Lower leg skin (tissue), 4 donors: ENCODE data around the gene DRAXIN. TPM values are rescaled to one million over a fixed set of nuclear protein-coding genes. Genes with fewer than 3 reads are reported as not detected.

Experiments
- DNase-seq, 2 donors: peaks; one replicate each; pipeline ENCODE4 v3.0.0-alpha.2; 2019; ENCODE audit warnings: low spot score in 2 of 2
- H3K4me3 ChIP-seq: fragments of 200-600 bp; sonication (generic); 2 replicates; pipeline ENCODE4 v1.5.1; 2017; ENCODE audit warnings: mild to moderate bottlenecking, low read depth; ENCODE audit not compliant: poor library complexity, severe bottlenecking
- CTCF ChIP-seq, 3 donors: fragments of 450-650 bp; IDR thresholded peaks; one replicate each; pipeline ENCODE4 v1.5.1; 2016; ENCODE audit warnings: antibody characterized with exemption in 3 of 3, mild to moderate bottlenecking in 3 of 3, moderate library complexity in 2 of 3
- POLR2A ChIP-seq, 2 donors: fragments of 450-650 bp; IDR thresholded peaks; one replicate each; pipeline ENCODE4 v1.6.1; 2016 to 2017; ENCODE audit warnings: antibody characterized with exemption in 2 of 2, mild to moderate bottlenecking in 1 of 2, moderate library complexity in 1 of 2
- WGBS, 2 donors: methylation state at CpG; one replicate each; pipeline ENCODE4 v1.1.5; 2018; 5-methylcytosine and 5-hydroxymethylcytosine counted together
- intact Hi-C: fragments of 100-400 bp; cut with DNase I; formaldehyde crosslinking; loops from one replicate; pipeline ENCODE4 v1.15.0; 2023; ENCODE audit warnings: low total_unique reads
- total RNA-seq, 4 donors: library from RNA; depleted of rRNA; stranded (reverse); fragments of >200 nt; gene quantifications; one replicate each; pipeline ENCODE4 v1.1.0, GENCODE V29; 2016

Gene DRAXIN
- total RNA-seq, 4 donors from 2014 or later, result 0.15 to 0.52 (median 0.36) TPM; not detected in 1

- 30 to 50% methylated on average over 6 to 7 of the region's 9 CpGs for WGBS, 2 donors
- no peak for TF ChIP-seq POLR2A (IDR thresholded peaks at IDR 0.05)
- no peak for TF ChIP-seq CTCF (IDR thresholded peaks at IDR 0.05)
- H3K4me3 ChIP-seq, result no peak overlapping the region
- intact Hi-C loops, result no loop called here
- DNase-seq, result no peak
Measured at GRCh38 chr1:11649237-11649623, 42.3 kb upstream of the DRAXIN start.

GRCh38 chr1:11649624-11650330, 41.7 kb upstream of the DRAXIN start:
- no peak overlapping the region for H3K4me3 ChIP-seq
- no peak for DNase-seq
- intact Hi-C loops, result no loop called here
- WGBS, 2 donors, result 47% methylated on average over 21 of the region's 21 CpGs
- TF ChIP-seq POLR2A (IDR thresholded peaks at IDR 0.05), result no peak
- TF ChIP-seq CTCF (IDR thresholded peaks at IDR 0.05), result no peak

GRCh38 chr1:11650331-11650991, 41.0 kb upstream of the DRAXIN start:
- 57 to 59% methylated on average over 18 to 25 of the region's 47 CpGs for WGBS, 2 donors
- intact Hi-C loops, result no loop called here
- peak in 1 of 2 donors; percentile 35 for DNase-seq
- TF ChIP-seq CTCF (IDR thresholded peaks at IDR 0.05), result no peak
- TF ChIP-seq POLR2A (IDR thresholded peaks at IDR 0.05), result no peak
- H3K4me3 ChIP-seq, result no peak overlapping the region

DNA sequence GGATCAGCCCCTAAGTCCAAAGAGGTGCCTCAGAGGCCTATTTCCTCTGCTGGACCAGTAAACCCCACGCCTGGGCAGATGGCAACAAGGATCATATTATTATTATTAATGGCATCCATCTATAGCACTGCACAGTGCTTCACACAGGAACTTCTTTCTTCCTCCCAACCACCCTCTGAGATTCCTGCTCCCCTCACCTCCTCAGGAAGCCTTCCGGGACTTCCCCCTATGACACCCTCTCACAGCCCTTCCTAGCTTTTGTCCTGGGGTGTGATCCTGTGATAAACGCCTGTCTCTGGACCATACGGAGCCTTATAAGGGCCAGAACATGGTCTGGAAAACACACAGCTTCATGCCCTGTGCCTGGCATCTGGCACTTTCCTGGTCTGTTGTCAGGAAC, 40.5 kb upstream of the DRAXIN start:
- 84 to 89% methylated on average over 4 of the region's 4 CpGs for WGBS, 2 donors
- intact Hi-C loops, result no loop called here
- TF ChIP-seq CTCF (IDR thresholded peaks at IDR 0.05) (no peak), POLR2A (IDR thresholded peaks at IDR 0.05) (no peak)
- H3K4me3 ChIP-seq, result no peak overlapping the region
- no peak for DNase-seq

GRCh38 chr1:11652203-11652780, 39.2 kb upstream of the DRAXIN start:
- H3K4me3 ChIP-seq, result no peak overlapping the region
- WGBS, 2 donors, result 88 to 94% methylated on average over 11 of the region's 11 CpGs
- TF ChIP-seq CTCF (IDR thresholded peaks at IDR 0.05), result no peak
- intact Hi-C loops, result no loop called here
- no peak for DNase-seq
